ENCODE results near the gene MYOG. TPM values are rescaled to one million over a fixed set of nuclear protein-coding genes. Genes with fewer than 3 reads are reported as not detected.
A peak's percentile ranks its signal among the peaks of the same experiment; 100 is the strongest.

The MYOG gene
- total RNA-seq, 1 experiment from 2014 or later, result not detected

DNA sequence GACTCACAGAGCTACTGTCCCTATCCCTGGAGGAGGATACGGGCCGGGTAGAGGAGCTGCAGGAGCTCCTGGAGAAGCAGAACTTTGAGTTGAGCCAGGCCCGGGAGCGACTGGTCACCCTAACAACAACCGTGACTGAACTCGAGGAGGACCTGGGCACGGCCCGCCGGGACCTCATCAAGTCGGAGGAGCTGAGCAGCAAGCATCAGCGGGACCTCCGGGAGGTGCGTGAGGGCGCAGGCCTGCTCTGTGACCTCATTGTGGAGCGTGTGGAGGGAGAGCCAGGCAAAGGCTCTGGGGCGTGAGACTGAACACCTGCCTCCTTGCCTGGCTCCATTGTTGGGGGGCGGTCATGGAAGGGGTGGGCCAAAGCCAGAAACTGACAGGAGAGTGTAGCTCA, 40.5 kb downstream of the MYOG start:
- H3K4me1 ChIP-seq, result peaks cover 3% of the 10 kb centered on the region; the same call in 1 of the 2 replicates
- H3K9me3 ChIP-seq, result no peaks in the 10 kb centered on the region
- H3K4me3 Mint-ChIP-seq (ENCODE audit: unreplicated experiment), result no peak overlapping the region
- H3K9me3 Mint-ChIP-seq (ENCODE audit: unreplicated experiment), result no peaks in the 10 kb centered on the region
- TF ChIP-seq, protein P1, sequence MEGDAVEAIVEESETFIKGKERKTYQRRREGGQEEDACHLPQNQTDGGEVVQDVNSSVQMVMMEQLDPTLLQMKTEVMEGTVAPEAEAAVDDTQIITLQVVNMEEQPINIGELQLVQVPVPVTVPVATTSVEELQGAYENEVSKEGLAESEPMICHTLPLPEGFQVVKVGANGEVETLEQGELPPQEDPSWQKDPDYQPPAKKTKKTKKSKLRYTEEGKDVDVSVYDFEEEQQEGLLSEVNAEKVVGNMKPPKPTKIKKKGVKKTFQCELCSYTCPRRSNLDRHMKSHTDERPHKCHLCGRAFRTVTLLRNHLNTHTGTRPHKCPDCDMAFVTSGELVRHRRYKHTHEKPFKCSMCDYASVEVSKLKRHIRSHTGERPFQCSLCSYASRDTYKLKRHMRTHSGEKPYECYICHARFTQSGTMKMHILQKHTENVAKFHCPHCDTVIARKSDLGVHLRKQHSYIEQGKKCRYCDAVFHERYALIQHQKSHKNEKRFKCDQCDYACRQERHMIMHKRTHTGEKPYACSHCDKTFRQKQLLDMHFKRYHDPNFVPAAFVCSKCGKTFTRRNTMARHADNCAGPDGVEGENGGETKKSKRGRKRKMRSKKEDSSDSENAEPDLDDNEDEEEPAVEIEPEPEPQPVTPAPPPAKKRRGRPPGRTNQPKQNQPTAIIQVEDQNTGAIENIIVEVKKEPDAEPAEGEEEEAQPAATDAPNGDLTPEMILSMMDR (IDR thresholded peaks at IDR 0.05; ENCODE audit: insufficient read depth in 1 of 2, low read depth in 1 of 2, low read length in 1 of 2, severe bottlenecking in 1 of 2, unreplicated experiment in 1 of 2), result no peak
- POLR2A ChIA-PET, result no interaction called here
- no peak for DNase-seq
- no peaks in the 10 kb centered on the region for H3K27me3 ChIP-seq (replicated peaks; ENCODE audit: control insufficient read depth, insufficient read depth, low read length)
- no peaks in the 10 kb centered on the region for H3K36me3 Mint-ChIP-seq (ENCODE audit: insufficient read depth, unreplicated experiment)
- no peaks in the 10 kb centered on the region for H3K36me3 ChIP-seq (ENCODE audit: control insufficient read depth, insufficient read depth, low read length)
- no peak overlapping the region for H3K4me3 ChIP-seq (ENCODE audit: low read depth, low read length)
- peaks cover 10% of the 10 kb centered on the region for H3K4me1 Mint-ChIP-seq (ENCODE audit: low read depth, unreplicated experiment)
- BruUV-seq (replicated peaks), result no TSS peak
- H3K27me3 Mint-ChIP-seq (ENCODE audit: insufficient read depth, unreplicated experiment), result no peaks in the 10 kb centered on the region
- H3K27ac Mint-ChIP-seq (ENCODE audit: unreplicated experiment), result no peak overlapping the region
- intact Hi-C loops (cut with micrococcal nuclease; ENCODE audit: unreplicated experiment), result no loop called here
- CTCF ChIA-PET, result interaction anchor here (0.6 to 0.7 kb wide), 2 partner anchors 182 to 283 kb away, joined by 3 to 4 read pairs; no protein-coding TSS in a partner anchor

DNA sequence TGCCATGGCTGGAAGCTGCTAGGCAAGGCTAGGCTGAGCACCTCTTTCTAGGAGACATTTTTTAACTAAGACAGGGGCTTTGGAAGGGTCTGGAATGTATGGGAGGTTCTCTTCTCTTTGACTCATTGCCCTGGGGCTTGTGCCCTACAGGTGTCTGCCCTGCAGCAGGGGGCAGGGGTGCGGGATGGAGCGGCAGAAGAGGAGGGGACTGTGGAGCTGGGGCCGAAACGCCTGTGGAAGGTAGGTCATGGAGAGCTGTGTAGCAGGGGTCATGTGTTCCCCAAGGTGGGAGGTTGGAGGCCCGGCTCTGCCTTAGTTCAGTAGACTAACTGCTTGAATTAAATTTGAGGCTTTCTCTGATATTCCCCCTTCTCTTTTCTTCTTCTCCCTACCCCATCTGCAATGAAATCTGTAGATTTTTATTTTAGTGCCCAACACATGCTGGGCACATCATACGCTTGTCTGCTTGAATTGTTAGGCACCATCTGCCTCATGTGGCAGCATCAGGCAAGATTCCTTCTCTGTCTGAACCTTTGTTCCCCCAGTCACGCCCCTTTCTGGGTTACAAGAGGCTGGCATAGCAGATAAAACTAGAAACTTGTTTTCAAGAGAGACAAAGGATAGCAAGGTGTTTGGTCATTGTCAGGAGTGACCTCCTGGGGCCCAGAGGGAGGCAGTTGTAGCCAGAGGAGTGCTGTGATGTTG, 41.1 kb downstream of the MYOG start:
- H3K4me1 Mint-ChIP-seq (ENCODE audit: low read depth, unreplicated experiment), result peaks cover 13% of the 10 kb centered on the region
- TF ChIP-seq, protein P1 (IDR thresholded peaks at IDR 0.05; ENCODE audit: insufficient read depth in 1 of 2, low read depth in 1 of 2, low read length in 1 of 2, severe bottlenecking in 1 of 2, unreplicated experiment in 1 of 2), result no peak
- POLR2A ChIA-PET, result no interaction called here

DNA sequence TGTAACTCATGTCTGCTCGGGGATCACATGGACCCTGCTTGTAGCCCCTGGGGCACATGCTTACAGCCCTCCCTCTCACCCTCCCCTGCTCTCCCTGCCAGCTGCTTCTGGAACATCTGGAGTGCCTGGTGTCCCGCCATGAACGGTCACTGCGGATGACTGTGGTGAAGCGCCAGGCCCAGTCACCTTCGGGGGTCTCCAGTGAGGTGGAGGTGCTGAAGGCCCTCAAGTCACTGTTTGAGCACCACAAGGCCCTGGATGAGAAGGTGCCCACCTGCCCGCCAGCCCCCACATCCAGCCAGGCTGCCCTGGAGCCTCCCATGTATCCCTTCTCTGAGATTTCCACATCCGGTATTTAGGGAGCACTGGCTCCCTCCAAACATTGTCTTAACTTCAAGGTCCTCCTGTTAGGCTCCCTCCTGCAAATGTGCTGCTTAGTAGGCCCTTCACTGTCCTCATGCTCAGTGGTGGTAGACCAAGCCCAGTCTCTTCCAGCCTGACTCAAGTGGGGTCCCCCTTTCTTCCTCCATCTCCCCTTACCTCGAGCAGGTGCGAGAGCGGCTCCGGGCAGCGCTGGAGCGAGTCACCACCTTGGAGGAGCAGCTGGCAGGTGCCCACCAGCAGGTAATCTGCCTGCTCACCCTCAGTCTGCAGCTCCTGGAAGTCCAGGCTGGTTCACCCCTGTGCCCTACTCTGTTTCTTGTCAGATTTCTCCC, 41.8 kb downstream of the MYOG start:
- Mint-ChIP-seq H3K4me3 (ENCODE audit: unreplicated experiment) (no peak overlapping the region), H3K9me3 (ENCODE audit: unreplicated experiment) (no peaks in the 10 kb centered on the region), H3K27ac (ENCODE audit: unreplicated experiment) (peak overlapping the region; percentile 12), H3K27me3 (ENCODE audit: insufficient read depth, unreplicated experiment) (no peaks in the 10 kb centered on the region), H3K36me3 (ENCODE audit: insufficient read depth, unreplicated experiment) (peaks cover 5% of the 10 kb centered on the region), H3K4me1 (ENCODE audit: low read depth, unreplicated experiment) (peaks cover 20% of the 10 kb centered on the region)
- H3K4me1 ChIP-seq, result peaks cover 8% of the 10 kb centered on the region; the same call in 1 of the 2 replicates
- TF ChIP-seq, protein P1 (IDR thresholded peaks at IDR 0.05; ENCODE audit: insufficient read depth in 1 of 2, low read depth in 1 of 2, low read length in 1 of 2, severe bottlenecking in 1 of 2, unreplicated experiment in 1 of 2), result no peak
- CTCF ChIA-PET, result no interaction called here
- no peaks in the 10 kb centered on the region for H3K36me3 ChIP-seq (ENCODE audit: control insufficient read depth, insufficient read depth, low read length)
- H3K9me3 ChIP-seq, result no peaks in the 10 kb centered on the region
- no peaks in the 10 kb centered on the region for H3K27me3 ChIP-seq (replicated peaks; ENCODE audit: control insufficient read depth, insufficient read depth, low read length)
- no peak overlapping the region for H3K4me3 ChIP-seq (ENCODE audit: low read depth, low read length)
- intact Hi-C loops (cut with micrococcal nuclease; ENCODE audit: unreplicated experiment), result no loop called here
- BruUV-seq (replicated peaks), result no TSS peak
- POLR2A ChIA-PET, result no interaction called here
- no peak for DNase-seq

More for the DNA sequence above, 41.1 kb downstream of the MYOG start:
- CTCF ChIA-PET, result no interaction called here
- no peaks in the 10 kb centered on the region for H3K27me3 Mint-ChIP-seq (ENCODE audit: insufficient read depth, unreplicated experiment)
- no peaks in the 10 kb centered on the region for H3K9me3 ChIP-seq
- no peaks in the 10 kb centered on the region for H3K27me3 ChIP-seq (replicated peaks; ENCODE audit: control insufficient read depth, insufficient read depth, low read length)
- H3K9me3 Mint-ChIP-seq (ENCODE audit: unreplicated experiment), result no peaks in the 10 kb centered on the region
- peak overlapping the region; percentile 18 for H3K27ac Mint-ChIP-seq (ENCODE audit: unreplicated experiment)
- intact Hi-C loops (cut with micrococcal nuclease; ENCODE audit: unreplicated experiment), result no loop called here
- BruUV-seq (replicated peaks), result no TSS peak
- no peaks in the 10 kb centered on the region for H3K36me3 Mint-ChIP-seq (ENCODE audit: insufficient read depth, unreplicated experiment)
- no peak overlapping the region for H3K4me3 Mint-ChIP-seq (ENCODE audit: unreplicated experiment)
- no peak for DNase-seq
- H3K4me1 ChIP-seq, result peaks cover 8% of the 10 kb centered on the region; the same call in 1 of the 2 replicates
- H3K4me3 ChIP-seq (ENCODE audit: low read depth, low read length), result no peak overlapping the region
- no peaks in the 10 kb centered on the region for H3K36me3 ChIP-seq (ENCODE audit: control insufficient read depth, insufficient read depth, low read length)

All from Caco-2 (cell line).